HG02852 (cell line): ENCODE measurements around the gene ITIH2.
"Not testable (repeated sequence)": the region's sequence is repeated elsewhere in the genome, so short reads cannot be mapped to it uniquely, and the experiment has no call there.

Experiments used
- ATAC-seq: cut with Tn5 transposase; IDR thresholded peaks from one replicate; pipeline ENCODE4 v1.9.1; 2021; ENCODE audit warnings: mild to moderate bottlenecking, moderate library complexity; ENCODE audit not compliant: unreplicated experiment

The ITIH2 gene

DNA sequence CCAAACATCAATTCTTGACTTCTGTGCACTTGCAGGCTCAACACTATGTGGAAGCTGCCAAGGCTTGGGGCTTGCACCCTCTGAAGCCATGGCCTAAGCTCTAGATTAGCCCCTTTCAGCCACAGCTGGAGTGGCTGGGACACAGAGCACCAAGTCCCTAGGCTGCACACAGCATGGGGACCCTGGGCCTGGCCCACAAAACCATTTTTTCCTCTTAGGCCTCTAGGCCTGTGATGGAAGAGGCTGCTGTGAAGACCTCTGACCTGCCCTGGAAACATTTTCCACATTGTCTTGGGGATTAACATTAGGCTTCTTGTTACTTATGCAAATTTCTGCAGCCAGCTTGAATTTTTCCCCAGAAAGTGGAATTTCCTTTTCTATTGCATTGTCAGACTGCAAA, 10.7 kb upstream of the ITIH2 start:
- ATAC-seq: not testable (repeated sequence)

- not testable (repeated sequence) for ATAC-seq
Measured at GRCh38 chr10:7693194-7693593, 9.9 kb upstream of the ITIH2 start.

DNA sequence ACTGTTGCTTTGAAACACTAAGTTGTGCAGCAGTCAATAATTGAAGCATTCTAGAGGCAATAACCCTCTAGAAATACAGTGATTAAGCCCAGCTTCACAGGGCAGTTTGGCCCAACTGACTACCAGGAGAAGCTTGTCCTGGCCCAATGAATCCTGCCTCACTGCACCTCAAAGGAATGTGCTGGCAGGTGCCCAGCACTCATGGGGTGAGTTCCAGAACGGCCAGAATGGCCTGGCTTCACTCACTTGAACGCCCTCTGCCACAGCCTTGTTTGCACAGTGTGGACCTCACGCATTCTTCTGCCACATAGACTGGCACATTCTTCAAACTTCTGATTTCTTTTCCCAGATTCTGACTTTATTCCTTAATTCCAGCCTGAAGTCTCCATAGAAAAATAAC, 6.6 kb upstream of the ITIH2 start:
- no peak for ATAC-seq

DNA sequence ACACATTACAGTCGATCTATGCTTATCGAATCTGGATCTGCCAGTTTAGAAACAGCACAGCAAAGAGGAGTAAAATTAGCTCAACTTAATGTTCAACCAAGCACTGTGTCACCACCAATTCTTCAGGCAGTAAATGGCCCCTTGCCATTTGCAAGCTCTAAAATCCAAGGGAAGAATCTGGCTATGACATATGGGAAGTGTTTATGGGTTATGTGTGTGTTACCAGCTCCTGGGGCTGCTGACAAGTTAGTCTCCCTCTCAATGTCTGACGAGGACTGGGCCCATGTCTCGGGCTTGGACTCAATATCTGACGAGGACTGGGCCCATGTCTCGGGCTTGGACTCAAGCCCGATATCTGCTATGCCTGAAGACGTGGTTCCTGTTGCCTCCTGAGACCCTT, 5.7 kb upstream of the ITIH2 start:
- no peak for ATAC-seq

- no peak for ATAC-seq
Measured at GRCh38 chr10:7700577-7701125, 2.5 kb upstream of the ITIH2 start.

DNA sequence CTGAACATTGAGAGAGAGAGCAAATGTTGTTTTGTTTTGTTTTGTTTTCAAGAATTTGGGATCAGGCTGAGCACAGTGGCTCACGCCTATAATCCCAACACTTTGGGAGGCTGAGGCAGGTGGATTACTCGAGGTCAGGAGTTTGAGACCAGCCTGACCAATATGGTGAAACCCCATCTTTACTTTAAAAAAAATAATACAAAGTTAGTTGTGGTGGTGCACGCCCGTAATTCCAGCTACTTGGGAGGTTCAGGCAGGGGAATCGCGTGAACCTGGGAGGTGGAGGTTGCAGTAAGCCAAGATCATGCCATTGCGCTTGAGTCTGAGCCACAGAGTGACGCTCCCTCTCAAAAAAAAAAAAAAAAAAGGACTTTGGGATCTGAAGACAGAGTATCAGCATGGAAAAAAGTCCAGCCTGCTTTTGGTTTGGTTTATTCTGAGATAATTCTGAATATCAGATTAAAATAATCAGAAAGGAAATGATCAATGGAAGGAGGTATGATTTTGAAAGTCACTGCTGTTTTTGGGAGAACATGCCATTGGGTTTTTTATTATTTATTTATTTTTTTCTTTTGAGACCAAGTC, 1.9 kb upstream of the ITIH2 start:
- ATAC-seq: no peak

DNA sequence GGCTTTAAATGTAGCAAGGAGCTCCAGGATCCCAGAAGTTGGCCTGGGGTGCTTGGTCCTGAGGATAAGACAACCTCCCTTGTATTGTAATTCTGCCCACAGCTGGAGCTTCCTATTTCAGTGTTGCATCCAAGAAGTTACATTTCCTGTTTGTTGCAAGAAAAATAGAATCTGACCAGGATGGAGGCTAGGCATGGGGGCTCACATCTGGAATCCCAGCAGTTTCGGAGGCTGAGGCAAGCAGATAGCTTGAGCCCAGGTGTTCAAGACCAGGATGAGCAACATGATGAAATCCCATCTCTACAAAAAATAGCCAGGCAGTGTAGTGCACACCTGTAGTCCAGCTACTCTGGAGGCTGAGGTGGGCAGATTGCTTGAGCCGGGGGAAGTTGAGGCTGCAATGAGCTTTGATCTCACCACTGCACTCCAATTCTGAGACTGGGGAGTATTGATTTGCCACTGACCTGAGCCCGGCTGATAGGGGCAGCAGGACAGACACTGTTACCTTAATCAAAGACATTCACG, 766 bp upstream of the ITIH2 start:
- no peak for ATAC-seq

GRCh38 chr10:7704071-7705016, 1.2 kb downstream of the ITIH2 start:
- ATAC-seq: no peak

- no peak for ATAC-seq
Measured at GRCh38 chr10:7705341-7705740, 2.2 kb downstream of the ITIH2 start.

GRCh38 chr10:7706534-7707073, 3.5 kb downstream of the ITIH2 start:
- no peak for ATAC-seq

DNA sequence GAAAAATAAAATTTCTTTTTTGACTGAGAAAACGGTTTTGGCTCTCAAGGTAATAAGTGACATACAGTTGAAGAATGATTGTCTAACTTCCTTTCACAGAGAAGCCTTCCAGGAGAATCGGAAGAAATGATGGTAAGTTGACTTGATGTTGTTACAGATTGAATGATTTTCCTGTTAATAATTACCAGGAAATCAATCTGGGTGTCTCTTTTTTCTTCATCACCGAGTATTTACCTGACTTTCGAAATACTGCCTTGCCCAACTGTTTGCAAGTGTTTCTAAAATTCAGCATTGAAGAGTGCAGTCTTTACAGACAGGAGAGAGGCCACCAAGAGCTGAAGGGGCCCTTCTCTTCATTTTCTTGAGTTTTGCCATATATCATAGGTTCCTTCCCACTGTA, 4.0 kb downstream of the ITIH2 start:
- no peak for ATAC-seq

- no peak for ATAC-seq
Measured at GRCh38 chr10:7707858-7708622, 4.9 kb downstream of the ITIH2 start.

- no peak for ATAC-seq
Measured at GRCh38 chr10:7708832-7709231, 5.7 kb downstream of the ITIH2 start.

DNA sequence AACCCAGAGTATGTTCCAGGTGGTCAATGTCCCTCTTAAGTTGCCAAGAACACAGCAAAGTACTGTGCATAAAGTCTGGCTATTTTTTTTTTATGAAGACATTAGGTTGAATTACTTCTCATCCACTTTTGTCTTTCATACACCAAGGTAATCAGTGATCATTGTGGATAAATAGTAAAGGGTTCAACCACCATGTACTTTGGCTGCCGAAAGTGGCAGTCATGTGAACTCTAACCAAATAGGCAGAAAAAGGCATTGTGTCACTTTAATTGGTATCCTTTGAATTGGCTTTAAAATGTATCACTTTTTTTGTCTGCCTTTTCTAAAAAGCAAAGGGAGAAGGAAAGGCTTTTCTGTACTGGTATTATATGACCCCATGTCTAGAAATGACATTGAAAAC, 7.3 kb downstream of the ITIH2 start:
- ATAC-seq: no peak

DNA sequence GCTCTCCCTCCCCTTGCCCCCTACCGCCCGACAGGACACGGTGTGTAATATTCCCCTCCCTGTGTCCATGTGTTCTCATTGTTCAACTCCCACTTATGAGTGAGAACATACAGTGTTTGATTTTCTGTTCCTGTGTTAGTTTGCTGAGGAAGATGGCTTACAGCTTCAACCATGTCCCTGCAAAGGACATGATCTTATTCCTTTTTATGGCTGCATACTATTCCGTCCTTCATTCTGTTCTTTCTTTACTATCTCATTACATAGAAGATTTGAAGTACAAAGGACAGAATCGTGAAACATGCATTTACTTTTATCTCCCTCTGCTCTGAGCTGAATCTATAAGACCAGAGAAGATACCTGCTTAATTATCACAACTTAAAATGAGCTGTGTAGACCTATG, 8.0 kb downstream of the ITIH2 start:
- not testable (repeated sequence) for ATAC-seq

- ATAC-seq: no peak
Measured at GRCh38 chr10:7715515-7715914, 12.4 kb downstream of the ITIH2 start.

- ATAC-seq: no peak
Measured at GRCh38 chr10:7717767-7718166, 14.7 kb downstream of the ITIH2 start.

DNA sequence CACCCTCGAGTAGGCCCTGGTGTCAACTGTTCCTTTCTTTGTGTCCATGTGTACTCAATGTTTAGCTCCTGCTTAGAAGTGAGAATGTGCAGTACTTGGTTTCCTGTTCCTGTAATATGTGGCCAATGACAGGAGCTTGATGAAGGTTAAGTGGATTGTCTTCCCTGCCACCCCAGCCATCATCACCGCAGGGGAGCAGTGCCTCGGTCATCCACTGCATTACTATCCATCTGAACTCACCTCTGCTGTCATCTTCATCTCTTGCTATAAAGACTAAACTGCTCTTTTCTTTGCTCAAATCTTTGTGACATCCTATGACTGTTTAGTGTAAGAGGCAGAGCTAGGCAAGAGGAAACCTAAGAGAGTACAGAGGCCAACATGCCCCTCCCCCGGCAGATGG, 15.6 kb downstream of the ITIH2 start:
- ATAC-seq: no peak

DNA sequence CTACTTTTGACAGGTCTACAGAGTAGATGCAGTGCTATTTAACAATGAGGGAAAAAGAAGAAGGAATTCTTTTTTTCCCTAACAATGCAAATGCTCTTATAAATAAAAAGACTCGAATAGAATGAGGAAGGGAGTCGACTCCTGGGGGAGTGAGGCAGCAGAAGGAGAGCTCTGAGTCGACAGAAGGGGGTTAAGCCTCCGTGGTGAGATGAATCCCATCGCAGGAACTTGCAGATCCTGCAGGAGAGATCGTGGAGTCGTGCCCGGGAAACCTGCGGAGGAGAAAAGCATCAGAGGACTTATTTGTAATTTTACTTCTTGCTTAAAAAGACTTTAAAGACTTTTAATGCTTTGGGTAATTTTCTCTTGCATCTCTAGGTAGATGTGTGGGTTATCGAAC, 17.4 kb downstream of the ITIH2 start:
- no peak for ATAC-seq

DNA sequence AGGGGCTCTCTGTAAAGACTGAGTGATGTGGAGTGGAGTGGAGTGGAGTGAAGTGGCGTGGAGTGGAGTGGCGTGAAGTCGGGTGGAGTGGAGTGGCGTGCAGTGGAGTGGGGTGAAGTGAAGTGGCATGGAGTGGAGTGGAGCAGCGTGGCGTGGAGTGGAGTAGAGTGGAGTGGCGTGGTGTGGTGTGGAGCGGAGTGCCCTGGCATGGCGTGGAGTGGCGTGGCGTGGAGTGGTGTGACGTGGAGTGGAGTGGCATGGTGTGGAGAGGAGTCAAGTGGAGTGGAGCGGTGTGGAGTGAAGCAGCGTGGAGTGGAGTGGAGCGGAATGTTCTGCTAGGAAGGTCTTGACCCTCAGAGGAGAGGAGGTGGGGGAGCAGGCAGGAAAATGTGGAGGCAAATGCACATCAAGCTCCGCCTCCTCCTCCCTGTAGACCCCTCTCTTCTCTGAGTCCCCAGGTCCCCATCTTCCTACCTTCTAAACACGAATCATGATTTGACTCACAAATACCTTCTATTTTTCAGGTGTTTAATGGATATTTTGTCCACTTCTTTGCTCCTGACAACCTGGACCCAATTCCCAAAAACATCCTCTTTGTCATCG, 19.9 kb downstream of the ITIH2 start:
- no peak for ATAC-seq
